ENCODE data around the gene CYP2D6. TPM values are rescaled to one million over a fixed set of nuclear protein-coding genes. Genes with fewer than 3 reads are reported as not detected.
A peak's percentile ranks its signal among the peaks of the same experiment; 100 is the strongest.

Gene CYP2D6
- total and polyA plus RNA-seq, 2 of the 8 experiments (the other 6 are each of a cell fraction or from before 2014, with no cell fraction given) = 0.93 to 1.7 TPM

- Histone ChIP-seq H3K27ac (ENCODE audit: low read depth, low read length) (no peak overlapping the region), H3K9me3 (ENCODE audit: insufficient read depth in 2 of 2, low read depth in 1 of 2, low read length in 1 of 2) (no peaks in the 10 kb centered on the region), H3K4ac (replicated peaks; ENCODE audit: insufficient read length, low read depth, low read length) (no peak overlapping the region), H2BK120ac (replicated peaks; ENCODE audit: low read depth, low read length) (no peak overlapping the region), H3K9ac (replicated peaks in 1 of 4; ENCODE audit: extremely low read depth in 1 of 4, low read depth in 3 of 4, low read length in 3 of 4) (no peak overlapping the region), H3K23ac (ENCODE audit: insufficient read length) (no peak overlapping the region), H3K14ac (ENCODE audit: insufficient read length) (no peak overlapping the region), H2AK5ac (ENCODE audit: low read depth, low read length) (no peak overlapping the region), H3K27me3 (replicated peaks in 1 of 4; ENCODE audit: control insufficient read depth in 3 of 4, extremely low read depth in 1 of 4, insufficient read depth in 3 of 4, low read length in 3 of 4) (no peaks in the 10 kb centered on the region), H2BK20ac (ENCODE audit: low read length) (no peak overlapping the region), H4K5ac (ENCODE audit: insufficient read length, low read depth, low read length) (no peak overlapping the region), H2BK5ac (ENCODE audit: low read depth, low read length) (no peak overlapping the region; the same call in 1 of the 2 replicates), H2AFZ (ENCODE audit: low read length) (no peak overlapping the region), H3K23me2 (ENCODE audit: low read depth, low read length) (no peaks in the 10 kb centered on the region), H3K4me2 (ENCODE audit: insufficient read depth in 1 of 2, low read depth in 2 of 2, low read length in 2 of 2) (no peak overlapping the region), H3K79me1 (ENCODE audit: low read depth, low read length) (no peaks in the 10 kb centered on the region; the same call in 1 of the 2 replicates), H2BK15ac (ENCODE audit: low read length) (no peak overlapping the region), H4K20me1 (replicated peaks in 1 of 2; ENCODE audit: control insufficient read depth in 1 of 2, insufficient read depth in 2 of 2, low read length in 2 of 2) (peaks cover 6 to 23% of the 10 kb centered on the region in 2 experiments), H3K4me3 (ENCODE audit: extremely low read depth in 1 of 4, insufficient read depth in 2 of 4, low read depth in 3 of 4, low read length in 4 of 4) (no peak overlapping the region), H2BK12ac (ENCODE audit: low read depth, low read length) (no peak overlapping the region), H3K18ac (ENCODE audit: extremely low read depth, low read length) (no peak overlapping the region), H3K36me3 (ENCODE audit: control insufficient read depth in 2 of 4, insufficient read depth in 4 of 4, low read length in 3 of 4) (no peaks in the 10 kb centered on the region; a peak in 1 of 8 replicates), H3K79me2 (ENCODE audit: control insufficient read depth in 1 of 2, insufficient read depth in 2 of 2, low read length in 2 of 2) (no peaks in the 10 kb centered on the region), H4K8ac (ENCODE audit: extremely low read depth, insufficient read depth, low read length) (no peak overlapping the region; the same call in 1 of the 2 replicates), H3K4me1 (replicated peaks in 1 of 4; ENCODE audit: control insufficient read depth in 3 of 4, insufficient read depth in 4 of 4, low read length in 3 of 4) (peaks cover 0 to 3% (median 0%) of the 10 kb centered on the region in 4 experiments; a peak in 2 of 7 replicates), H4K91ac (replicated peaks; ENCODE audit: insufficient read length, low read length) (no peak overlapping the region), H3K56ac (replicated peaks; ENCODE audit: insufficient read length, low read depth, low read length) (no peak overlapping the region)
- 89% methylated on average over 11 of the region's 11 CpGs; no CpG with 5 or more reads in 1 of the 2 experiments for WGBS, 2 experiments (ENCODE audit: extremely low coverage in 1 of 2, insufficient coverage in 1 of 2, insufficient read length in 1 of 2, insufficient replicate concordance in 2 of 2, low coverage in 1 of 2, low lambda C conversion rate in 2 of 2, missing lambda C conversion rate in 1 of 2)
- ChIA-PET POLR2A (ENCODE audit: partially characterized antibody) (no interaction called here), CTCF (ENCODE audit: partially characterized antibody) (interaction anchor here (0.7 kb wide), 1 partner anchor 173 kb away, joined by 3 read pairs; no protein-coding TSS in a partner anchor)
- TF ChIP-seq PHF8 (conservative IDR thresholded peaks at IDR 0.05; ENCODE audit: low read depth, low read length) (no peak), HDAC6 (IDR thresholded peaks at IDR 0.05; ENCODE audit: low read depth, low read length) (no peak), POLR2A (IDR thresholded peaks at IDR 0.05; ENCODE audit: control extremely low read depth in 1 of 2, low read depth in 2 of 2, low read length in 2 of 2) (0 out of 3 replicates have a peak, but pooled peaks of 1 of the 2 experiments have one; percentile 6), GTF2F1 (IDR thresholded peaks at IDR 0.05; ENCODE audit: borderline replicate concordance, low read depth, low read length) (no peak), GABPA (IDR thresholded peaks at IDR 0.05; ENCODE audit: borderline replicate concordance, insufficient read depth, low read length) (no peak), HDAC2 (IDR thresholded peaks at IDR 0.05; ENCODE audit: borderline replicate concordance in 1 of 2, low read depth in 2 of 2, low read length in 2 of 2) (no peak)
- FAIRE-seq = no peak
- no peak for DNase-seq (ENCODE audit: low read depth in 1 of 2, low spot score in 2 of 2)
Observed at GRCh38 chr22:42163515-42163914, 32.9 kb upstream of the CYP2D6 start.

Measured in H1 (cell line).